GM21576 (cell line): Measurements from ENCODE around the gene TTYH3.

Experiments
- ATAC-seq: cut with Tn5 transposase; IDR thresholded peaks from one replicate; pipeline ENCODE4 v1.9.1; 2021; ENCODE audit warnings: mild to moderate bottlenecking, moderate library complexity; ENCODE audit not compliant: unreplicated experiment

TTYH3 gene

GRCh38 chr7:2634267-2635145 lies 2.7 kb downstream of the TTYH3 start:
- no peak for ATAC-seq

GRCh38 chr7:2635148-2635668 lies 3.4 kb downstream of the TTYH3 start:
- ATAC-seq, result no peak

DNA sequence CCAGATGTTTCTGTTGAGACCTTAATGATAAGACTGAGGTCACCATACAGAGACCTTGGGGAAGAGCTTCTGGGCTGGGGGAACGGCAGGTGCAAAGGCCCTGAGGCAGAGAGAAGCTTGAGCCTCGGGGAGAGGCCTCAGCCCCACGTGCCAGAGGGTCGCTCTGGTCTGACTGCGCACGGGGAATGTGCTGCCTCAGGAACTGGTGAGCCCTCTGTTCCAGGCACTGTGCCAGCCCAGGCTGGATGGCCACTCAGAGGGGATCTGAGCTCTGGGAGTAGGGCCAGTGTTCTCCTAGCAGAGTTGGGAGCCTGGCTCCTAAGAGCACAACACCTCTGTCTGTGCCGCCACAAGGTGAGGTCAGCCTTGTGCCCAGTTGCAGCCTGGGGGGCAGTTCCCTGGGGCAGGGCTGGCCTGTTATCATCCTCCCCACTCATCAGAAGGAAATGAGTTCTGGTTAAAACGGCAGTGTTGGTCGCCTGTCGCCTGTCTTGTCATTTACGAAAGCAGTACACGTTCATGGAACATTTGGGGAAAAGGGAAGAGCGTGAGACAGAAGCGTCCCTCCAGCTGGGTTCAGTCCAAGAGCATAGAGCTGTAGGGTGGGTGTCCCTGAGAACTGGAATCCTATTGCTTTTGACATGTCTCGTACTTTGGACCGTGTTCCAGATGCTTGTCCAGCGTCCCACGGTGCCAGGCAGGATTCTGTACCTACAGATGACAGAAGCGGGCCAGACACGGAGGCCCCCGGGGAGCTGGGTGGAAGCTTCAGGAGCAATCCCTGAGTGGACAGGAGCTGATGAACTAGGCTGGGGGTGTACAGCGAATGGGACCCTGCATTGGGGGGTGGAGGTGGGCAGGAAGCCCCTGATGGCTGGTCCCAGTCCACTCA lies 4.3 kb downstream of the TTYH3 start:
- no peak for ATAC-seq

GRCh38 chr7:2637066-2637471 lies 5.3 kb downstream of the TTYH3 start:
- no peak for ATAC-seq

DNA sequence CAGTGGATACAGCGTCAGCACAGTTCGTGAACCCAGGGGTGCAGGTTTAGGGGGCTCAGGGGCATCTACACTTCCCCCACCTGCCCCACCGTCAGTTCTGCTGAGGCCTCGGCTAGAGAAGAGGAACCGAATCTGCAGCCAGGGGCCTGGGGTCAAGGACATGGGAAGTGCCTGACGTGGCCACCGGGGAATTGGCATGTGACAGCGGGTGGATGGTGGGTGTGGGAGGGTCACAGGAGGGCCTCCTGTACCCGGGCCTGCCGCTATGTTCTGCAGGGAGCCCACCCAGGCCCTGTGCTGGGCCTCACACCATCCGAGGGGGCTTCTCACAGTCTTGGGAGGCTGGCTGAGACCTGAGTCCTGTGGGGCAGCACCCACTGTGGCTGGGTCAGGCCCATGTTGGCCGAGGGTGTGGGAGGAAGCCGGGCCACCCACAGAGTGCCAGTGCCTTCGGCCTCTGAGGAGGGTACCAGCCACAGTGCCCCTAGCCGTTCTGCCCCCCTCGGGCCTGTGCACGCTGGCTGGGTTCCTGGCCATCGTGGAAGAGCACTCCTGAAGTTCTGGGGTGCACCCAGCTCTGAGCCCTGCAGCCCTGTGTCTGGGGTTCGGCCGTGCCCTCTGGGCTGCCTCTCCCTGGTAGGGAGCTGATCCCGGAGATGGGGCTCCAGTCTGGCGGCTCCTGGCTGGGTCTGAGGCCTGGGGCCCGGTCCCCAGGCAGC lies 5.9 kb downstream of the TTYH3 start:
- ATAC-seq, result peak; percentile 37

DNA sequence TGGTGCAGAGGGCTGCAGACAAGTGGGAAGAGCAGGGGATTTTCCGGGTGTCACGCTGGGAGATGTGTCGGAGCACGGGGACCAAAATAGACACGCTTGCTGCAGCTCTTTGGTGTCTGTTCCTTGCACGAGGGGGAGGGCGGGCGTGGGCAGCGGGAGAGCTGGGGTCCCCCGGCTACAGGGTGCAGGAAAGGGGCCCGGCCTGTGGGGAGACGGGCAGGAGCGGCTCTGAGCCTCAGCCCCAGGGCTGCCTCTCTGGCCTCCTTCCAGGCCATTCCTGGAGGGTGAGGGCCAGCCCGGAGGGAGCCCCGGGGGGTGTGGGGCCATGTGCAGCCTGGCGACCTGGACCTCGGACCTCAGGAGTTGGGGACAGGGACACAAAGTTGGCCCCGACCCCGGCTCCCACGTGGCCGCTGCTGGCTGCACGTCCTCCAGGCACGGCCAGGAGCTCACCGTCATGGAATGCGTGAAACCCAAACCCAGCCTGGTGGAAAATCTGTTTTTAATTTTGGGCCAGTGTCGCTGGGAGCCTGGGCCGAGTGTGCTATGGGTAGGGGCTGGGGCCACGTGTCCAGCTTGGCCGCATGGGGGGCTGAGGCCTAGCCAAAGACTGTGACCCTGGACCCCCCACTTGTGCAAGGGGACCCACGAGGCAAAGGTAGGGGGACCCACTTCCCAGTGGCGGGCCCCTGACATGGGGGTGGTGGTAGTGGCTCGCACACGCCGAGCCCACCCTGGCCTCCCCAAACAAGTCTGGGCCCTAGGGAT lies 6.6 kb downstream of the TTYH3 start:
- ATAC-seq, result no peak

GRCh38 chr7:2639181-2639681 lies 7.4 kb downstream of the TTYH3 start:
- no peak for ATAC-seq

DNA sequence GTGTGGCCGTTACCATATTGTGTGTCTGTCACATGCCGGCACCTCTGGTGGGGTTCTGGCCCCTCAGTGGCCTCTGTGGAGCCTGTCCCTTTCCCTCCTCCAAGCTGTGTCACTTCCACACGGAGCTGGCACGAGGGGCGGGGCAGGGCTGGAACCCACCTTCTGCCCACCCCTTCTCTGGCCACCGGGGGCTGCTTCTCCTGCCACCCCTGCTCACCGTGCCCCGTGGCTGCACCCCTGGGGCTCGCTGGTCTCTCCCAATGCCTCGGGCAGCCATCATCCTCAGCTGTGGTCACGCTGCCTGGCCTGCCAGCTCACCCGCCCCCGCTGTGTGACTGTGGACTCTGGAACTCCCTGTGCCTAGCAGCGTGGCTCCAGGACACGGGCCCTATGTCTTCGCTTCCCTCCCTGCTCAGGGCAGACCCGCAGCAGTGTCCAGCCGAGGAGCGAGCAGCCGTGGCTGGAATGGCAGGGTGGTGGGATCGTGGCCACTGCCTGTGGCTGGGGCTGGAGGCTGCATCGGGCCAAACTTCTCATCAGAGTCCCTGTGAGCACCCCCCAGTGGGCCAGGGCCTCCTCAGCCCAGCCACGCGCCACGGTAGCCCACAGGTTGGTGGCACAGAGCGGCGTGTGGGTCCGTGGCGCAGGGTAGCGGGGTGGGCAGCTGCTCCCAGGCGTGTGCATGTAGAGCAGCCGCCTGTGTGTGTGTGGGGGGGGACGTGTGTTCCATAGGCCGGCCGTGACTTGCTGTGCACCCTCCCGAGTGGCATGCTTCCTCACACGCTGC lies 8.1 kb downstream of the TTYH3 start:
- no peak for ATAC-seq

DNA sequence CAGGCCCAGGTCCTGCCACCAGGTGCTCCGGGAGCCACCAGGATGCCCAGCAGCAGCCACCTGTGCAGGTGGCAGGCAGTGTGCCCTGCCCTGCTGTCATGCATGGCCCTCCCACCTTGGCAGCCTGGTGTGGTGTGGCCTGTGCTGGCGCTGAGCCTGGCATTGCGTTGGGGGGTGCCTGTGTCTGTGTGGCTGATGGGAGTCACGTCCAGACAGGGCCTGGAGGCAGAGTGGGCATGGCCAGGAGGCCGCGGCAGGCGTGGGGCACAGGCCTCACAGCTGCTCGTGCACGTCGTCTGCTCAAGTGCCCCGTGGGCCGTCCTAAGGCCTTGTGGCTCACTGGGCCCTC lies 8.7 kb downstream of the TTYH3 start:
- no peak for ATAC-seq

DNA sequence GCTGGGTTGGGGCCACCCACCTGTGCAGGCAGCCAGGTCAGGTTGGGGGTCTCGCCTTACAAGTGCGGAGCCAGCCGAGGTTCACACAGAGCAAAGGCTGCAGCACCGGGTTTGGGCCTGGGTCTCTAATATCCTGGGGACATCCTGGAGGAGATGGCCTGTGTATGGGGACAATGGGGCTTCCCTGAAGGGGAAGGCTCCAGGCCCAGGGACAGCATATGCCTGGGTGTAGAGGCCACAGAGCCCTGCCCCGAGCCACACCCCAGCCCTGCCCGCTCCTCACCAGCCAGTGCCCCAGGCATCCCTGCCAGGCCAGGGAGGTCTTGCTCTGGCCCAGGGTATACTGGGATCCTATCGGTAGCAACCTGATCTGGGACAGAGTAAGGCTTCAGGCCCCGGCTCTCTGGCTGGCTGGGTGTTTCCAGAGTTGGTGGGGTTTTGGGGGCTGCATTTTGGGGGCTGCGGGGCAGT lies 9.1 kb downstream of the TTYH3 start:
- no peak for ATAC-seq

GRCh38 chr7:2641406-2642393 lies 9.9 kb downstream of the TTYH3 start:
- ATAC-seq, result no peak

- ATAC-seq, result no peak
Observed at GRCh38 chr7:2643386-2644219, 11.8 kb downstream of the TTYH3 start.

DNA sequence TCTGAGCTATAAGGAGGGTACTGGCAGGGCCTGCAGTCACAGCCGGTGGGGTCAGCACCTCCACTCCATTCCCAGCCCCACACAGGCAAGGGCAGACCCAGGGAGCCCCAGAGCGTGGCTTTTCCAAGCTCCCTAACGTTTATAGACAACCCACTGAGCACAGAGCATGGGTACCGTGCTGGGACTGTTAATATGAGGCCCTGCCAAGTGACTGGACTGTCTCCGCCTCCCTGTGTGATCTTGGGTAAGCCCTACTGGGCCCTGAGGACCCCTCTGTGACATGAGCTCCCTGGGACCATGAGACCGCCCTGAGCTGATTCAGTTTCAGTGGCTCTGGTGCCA lies 12.4 kb downstream of the TTYH3 start:
- ATAC-seq, result no peak

- ATAC-seq, result no peak
Observed at GRCh38 chr7:2644562-2645273, 12.9 kb downstream of the TTYH3 start.

GRCh38 chr7:2645274-2645868 lies 13.6 kb downstream of the TTYH3 start:
- peak; percentile 53 for ATAC-seq

GRCh38 chr7:2646336-2646679 lies 14.5 kb downstream of the TTYH3 start:
- ATAC-seq, result no peak
